ACHN (cell line): Measurements from ENCODE around the gene DNAJC17.

ENCODE experiments used
- DNase-seq: peaks from one replicate; pipeline ENCODE4 v3.0.0-alpha.2; 2015
- in situ Hi-C: cut with HindIII; loops from 2 replicates; pipeline ENCODE4 v1.10.0; 2017; ENCODE audit warnings: low sequenced_read_pairs, low pct_ligation_motif_present, low pct_unique_long_range_greater_than_20kb

DNAJC17 gene

DNA sequence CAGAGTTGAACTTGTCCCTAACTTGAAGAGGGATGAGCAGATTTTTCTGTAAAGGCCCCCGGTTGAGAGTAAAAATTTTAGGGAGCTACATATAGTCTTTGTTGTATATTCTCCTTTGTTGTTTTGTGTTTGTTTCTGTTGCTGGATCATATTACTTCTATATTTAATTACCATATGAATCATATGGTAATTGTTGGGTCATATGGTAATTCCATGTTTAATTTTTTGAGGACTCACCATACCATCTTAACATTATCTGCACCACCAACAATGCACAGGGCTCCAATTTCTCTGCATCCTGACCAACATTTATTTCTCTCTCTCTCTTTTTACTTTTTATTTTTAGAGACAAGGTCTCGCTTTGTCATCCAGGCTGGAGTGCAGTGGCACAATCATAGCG is 7.8 kb downstream of the DNAJC17 start:
- DNase-seq, result no peak
- in situ Hi-C loops, result no loop called here

DNA sequence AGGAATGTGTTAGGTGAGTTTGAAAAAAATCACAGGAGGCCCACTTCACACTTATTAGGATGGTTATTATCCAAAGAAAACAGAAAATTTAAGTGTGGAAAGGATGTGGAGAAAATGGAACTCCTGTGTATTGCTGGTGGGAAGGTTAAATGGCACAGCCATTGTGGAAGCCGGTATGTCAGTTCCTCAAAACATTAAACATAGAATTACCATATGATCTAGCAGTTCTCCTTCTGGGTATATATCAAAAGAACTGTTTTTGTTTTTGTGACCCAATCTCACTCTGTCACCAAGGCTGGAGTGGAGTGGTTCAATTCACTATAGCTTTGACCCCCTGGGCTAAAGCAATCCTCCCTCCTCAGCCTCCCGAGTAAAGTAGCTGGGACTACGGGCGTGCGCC is 10.8 kb downstream of the DNAJC17 start:
- no peak for DNase-seq
- in situ Hi-C loops, result no loop called here

DNA sequence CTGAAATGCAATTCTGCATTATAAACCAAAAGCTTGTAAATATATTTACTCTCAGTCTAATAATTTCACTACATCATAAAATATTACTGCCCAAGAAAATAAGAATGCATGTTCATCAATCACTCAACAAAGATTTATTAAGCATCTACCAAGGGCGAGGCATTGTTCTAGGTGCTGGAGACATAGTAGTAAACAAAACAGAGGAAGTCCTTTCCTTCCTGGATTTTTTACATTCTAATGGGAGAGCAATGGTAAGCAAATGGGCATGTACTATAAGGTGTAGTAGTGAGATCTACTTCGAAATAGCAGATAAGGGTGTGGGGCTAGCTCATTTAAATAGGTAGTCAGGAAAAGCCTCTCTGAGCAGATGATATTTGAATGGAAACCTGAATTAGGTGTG is 11.2 kb downstream of the DNAJC17 start:
- no peak for DNase-seq
- in situ Hi-C loops, result no loop called here

DNA sequence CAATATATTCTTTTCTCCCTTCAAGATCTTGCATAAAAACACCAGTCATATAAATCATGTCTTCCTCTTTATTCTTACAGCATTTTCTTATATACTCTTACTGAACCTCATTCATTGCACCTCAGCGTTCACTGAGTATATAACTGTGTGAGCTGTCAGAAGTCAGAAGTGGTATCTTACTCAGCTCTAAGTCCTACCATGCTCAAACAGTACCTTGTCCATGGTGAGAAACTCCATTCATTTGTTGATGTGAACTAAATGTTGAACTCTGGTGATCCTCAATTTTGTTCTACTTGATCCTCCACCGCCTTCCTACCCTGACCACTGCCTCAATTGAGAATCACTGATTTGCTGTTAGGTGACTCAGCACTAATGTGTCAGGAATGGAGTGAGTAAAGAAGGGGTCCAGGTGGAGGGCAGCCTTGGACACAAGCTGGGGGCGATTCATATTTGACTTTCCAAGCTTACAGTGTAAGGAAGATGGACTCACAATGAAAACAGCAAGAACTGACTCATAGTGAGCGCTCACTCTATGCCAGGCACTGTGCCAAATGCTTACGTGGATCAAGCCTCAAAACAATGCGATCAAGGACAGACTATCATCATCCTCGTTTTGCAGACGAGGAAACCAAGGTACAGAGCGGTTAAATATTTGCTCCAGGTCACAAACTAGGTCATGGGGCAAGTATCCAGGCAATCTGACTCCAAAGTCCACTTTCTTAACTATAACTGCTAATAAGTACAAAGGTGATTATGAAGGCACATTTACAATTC is 13.9 kb downstream of the DNAJC17 start:
- peak; percentile 78 for DNase-seq
- in situ Hi-C loops, result no loop called here

DNA sequence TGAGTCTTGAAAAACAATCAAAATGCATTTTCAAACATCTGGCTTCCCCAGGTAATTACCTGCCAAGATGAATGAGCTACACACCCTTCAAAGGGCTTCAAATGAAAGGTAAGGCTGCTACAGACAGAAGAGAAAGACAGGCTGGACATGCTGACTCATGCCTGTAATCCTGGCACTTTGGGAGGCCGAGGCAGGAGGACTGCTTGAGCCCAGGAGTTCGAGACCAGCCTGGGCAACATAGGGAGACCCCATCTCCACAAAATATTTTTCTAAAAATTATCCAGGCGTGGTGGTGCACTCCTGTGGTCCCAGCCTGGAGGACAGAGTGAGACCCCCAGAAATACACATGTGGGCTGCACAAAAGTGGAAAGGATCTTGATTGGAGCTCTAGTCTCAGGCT is 14.9 kb downstream of the DNAJC17 start:
- no peak for DNase-seq
- in situ Hi-C loops, result no loop called here

DNA sequence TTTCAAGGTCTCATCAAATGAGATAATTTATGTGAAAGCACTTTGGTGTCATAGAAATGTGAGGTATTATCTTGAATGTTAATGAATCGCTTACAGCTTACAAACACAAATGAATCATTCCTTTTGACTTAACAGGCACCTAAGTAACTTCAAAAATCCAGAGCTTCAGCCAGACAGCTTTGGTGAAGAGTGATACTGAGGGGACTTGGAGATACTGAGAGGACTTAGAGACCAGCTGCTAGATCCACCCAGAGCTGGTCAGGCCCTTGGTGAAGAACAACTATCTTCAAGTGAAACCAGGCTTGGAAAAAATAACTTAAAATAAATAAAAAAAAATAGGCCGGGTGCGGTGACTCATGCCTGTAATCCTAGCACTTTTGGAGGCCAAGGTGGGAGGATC is 16.6 kb downstream of the DNAJC17 start:
- no peak for DNase-seq

DNA sequence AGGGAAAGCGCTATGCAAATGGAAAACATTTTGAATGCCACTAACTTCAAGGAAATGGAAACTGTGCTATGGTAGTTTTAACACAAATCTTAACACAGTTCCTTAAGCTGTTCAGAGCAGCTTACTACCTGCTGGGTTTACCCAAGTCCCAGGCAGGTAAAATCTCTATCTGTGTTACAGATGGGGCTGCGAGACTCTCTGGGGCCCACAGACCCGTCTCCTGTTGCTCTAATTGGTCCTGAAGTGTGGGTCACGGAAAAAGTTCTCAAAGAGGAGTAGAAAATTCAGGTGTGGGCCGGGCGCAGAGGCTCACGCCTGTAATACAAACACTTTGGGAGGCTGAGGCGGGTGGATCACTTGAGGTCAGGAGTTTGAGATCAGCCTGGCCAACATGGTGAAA is 17.3 kb downstream of the DNAJC17 start:
- no peak for DNase-seq
- in situ Hi-C loops, result no loop called here

More for the DNA sequence above, 16.6 kb downstream of the DNAJC17 start:
- in situ Hi-C loops, result no loop called here

DNA sequence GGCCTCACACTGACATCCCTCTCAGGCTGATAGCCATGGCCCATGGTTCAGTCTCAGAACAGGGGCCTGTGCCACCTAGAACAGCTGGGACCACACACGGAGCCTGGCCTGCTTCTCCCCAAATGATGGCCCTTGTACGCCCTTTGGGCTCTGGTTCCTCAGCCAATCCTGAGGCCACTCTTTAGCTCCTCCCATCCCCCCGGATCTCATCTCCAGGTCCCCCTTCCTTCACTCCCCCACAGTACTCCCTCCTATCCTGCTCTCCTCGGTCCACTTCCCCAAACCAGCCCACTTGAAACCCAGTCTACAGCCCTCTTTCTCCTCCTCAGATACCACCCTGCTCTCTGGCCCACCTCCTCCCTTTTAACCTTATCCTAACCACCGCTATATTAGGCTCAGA is 18.2 kb downstream of the DNAJC17 start:
- no peak for DNase-seq
- in situ Hi-C loops, result no loop called here

DNA sequence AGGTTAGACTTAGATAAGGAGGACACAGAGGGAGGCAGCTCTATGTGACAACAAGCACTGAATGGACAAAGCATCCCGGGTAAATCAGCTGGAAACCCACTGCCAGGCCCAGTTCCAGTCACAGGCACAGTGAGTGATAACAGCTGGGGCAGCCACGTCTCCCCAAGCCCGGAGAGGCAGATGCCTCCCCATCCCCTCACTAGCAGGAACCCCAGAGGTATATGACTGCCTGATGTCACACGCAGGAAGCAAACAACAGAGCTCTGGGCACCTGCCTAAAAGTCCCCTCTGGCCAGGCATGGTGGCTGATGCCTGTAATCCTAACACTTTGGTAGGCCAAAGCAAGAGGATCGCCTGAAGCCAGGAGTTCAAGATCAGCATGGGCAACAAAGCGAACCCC is 19.3 kb downstream of the DNAJC17 start:
- no peak for DNase-seq
- in situ Hi-C loops, result no loop called here

DNA sequence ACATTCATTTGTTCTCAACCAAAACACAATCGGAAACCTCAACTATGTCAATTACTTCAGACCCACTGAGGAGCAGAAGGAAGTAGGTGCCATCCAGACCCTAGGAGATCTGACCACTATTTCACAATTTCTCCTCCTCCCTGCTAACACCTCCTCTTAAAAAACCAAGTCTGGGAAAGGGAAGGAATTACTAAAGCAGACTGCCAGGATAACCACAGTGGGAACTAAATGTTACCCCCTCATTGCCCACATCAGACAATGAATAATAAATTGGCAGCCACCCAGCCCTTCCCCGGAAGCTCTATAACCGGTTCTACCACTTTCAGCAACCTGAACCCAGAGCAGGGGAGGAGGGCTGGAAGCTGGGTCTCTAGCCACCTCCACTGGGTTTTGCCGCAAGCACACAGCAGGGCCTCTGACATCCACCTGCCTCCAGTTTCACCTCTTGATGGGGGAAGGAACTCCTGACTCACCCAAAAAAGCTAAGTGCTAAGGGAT is 19.9 kb downstream of the DNAJC17 start:
- DNase-seq, result peak; percentile 76
- in situ Hi-C loops, result no loop called here

DNA sequence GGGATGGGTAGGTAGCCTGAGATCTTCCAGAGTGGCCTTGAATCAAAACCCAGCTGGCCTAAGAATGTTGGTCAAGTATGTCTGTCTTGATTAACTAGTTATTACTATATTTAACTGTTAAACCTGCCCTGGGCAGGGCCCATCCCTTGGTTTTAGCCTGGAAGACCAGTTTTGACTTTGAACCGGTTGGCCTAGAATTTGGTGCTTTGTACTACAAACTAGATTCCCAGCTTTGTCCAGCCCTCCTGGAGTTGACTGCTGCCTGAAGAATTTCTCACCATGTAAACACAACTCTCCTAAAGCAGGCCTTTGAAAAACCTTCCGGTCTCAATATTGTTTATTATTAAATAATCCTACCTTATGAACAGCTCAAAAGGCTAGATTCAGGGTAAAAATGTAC is 21.5 kb downstream of the DNAJC17 start:
- in situ Hi-C loops, result no loop called here
- DNase-seq, result no peak

DNA sequence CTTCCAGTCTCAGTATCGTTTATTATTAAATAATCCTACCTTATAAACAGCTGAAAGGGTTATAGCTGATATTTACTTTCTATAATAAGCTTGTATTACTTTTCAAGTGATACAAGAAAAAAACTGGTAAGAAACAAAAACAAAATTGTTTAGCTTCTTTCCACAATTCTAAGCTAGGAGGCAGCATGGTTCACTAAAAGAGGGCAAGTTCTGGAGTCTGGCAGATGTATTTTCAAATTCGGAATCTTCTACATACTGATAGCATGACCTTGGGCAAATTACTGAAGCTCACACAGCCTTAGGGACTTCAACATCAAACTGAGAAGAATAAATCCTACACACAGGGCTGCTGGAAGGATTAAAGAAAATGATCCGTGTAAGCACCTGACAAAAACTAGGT is 22.1 kb downstream of the DNAJC17 start:
- in situ Hi-C loops, result no loop called here
- DNase-seq, result no peak

DNA sequence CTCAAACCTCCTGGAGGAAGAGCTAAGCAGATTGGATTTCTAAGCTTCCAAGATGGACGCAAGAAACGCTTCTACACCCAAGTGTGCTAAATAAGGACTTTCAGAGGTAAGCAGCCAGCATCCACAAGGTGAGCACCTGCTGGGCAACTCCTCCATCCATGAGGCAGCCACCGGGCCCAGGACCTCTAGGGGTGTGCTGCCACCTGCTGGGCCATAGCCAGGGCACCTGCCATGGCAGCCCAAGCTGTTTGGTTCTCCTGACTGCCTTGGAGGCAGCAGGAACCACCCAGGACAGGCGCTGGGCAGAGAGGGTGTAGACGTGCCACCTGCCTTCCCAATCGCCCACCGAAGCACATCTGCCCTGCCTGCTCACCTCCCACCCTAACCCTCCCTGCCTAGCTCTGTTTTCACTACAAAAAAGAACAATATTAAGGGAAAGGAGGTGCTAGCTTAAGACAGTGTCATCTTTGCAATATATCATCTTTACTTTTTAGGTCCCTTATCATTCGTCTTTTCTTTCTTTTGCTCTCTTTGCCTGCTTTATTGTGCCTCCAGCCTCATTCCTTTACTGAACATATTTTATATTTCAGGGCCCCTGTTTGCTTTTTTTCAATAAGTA is 24.6 kb downstream of the DNAJC17 start:
- in situ Hi-C loops, result no loop called here
- peak; percentile 61 for DNase-seq

DNA sequence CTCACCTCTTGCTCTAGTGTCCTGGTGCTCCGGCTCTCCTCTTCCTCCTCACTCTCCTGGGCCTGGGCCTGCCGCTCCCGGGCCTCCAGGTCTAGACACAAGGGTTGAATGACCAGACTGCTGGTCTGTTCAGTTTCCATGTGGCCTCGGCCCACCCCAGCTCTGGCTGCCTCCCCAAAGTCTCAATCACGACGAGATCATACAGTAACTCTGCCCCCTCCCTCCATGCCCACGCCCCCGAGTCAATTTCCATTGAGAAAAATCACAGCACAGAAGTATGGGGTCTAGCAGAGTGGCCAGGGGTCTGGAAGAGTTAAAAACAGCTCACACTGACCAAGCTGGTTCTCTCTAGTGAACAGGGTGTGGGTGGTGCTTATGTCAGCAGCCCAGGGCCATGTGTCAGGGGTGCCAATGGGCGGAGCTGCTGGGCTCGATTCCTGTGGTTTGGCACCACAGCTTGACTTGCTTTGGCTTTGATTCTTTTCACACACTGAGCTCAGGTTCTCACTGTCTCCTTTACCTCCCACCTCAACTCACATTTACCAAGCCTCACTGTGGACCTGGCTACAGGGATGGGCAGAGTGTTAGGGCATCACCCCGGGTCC is 30.6 kb downstream of the DNAJC17 start:
- peak; percentile 75 for DNase-seq
- in situ Hi-C loops, result no loop called here

DNA sequence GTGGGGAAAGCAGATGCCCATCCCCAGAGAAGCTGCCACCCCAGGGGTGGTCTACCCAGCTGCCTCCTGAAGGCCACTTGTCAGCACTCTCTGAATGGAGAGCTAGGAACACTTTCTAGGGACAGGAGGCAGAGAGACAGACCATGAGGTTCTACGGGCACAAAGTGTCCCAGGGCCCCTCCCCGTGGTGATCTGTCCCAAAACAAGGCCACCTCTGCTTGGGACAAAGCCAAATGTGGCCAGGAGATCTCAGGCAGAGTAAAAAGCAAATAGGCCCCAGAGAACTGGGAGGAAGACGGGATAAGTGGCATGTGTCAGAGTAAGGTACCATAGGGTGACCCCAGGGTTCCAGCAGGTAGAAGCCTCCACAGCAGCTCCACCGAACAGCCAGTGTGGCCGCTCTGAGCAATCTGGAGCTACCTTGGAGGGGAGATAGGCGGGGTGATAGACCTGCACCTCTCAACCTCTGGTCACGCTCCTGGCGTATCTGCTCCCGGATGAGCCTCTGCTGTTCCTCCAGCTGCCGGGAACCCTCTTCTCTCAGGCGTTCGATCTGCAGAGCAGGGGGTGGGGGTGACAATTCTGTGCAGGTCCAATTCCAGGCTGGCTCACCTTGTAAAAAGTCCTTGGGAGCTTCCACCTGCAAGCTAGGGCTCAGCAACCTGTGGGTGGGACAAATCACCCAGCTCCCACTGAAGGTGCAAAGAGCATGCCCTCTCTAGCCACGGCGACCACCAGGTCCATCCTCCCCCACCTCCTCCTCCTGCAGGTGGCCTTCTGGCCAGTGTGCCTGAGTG is 31.3 kb downstream of the DNAJC17 start:
- in situ Hi-C loops, result no loop called here
- DNase-seq, result no peak

DNA sequence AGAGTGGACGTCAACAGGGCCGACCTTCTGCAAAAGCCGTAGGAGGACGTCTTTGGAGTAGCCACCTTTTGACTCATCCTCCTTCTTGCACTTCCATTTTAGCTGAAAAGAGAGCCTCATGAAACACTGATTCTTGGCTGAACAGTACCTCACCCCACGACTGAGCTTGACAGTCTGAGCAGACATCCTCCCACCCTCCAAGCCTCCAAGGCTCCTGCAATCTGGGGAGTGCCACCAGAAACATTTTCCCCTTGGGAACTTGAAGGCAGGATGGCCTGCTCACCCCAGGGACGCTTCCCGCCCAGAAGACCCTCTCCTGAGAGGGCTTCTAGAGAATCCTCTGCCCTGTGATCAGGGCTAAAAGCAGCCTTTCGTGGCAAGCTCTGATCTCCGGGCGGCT is 32.3 kb downstream of the DNAJC17 start:
- DNase-seq, result no peak
- in situ Hi-C loops, result no loop called here

DNA sequence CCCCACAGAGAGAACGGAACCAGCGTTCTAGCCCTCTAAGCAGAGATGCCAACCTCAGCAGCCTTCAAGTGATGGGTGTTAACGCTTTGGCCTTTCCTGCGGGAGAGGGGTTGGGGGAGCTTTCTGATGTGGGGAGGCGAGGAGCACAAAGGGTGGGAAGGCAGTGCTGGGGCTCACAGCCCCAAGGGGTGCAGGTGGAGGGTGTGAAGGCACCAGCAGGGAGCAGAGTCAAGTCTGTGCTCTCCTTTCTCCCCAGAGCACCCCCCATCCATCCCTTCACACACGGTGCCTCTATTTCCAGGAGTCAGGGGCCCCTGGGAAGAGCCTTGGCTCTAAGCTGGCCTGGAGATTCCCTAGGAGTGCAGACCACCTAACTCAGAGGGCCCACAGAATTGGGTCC is 33.4 kb downstream of the DNAJC17 start:
- in situ Hi-C loops, result no loop called here
- DNase-seq, result no peak

DNA sequence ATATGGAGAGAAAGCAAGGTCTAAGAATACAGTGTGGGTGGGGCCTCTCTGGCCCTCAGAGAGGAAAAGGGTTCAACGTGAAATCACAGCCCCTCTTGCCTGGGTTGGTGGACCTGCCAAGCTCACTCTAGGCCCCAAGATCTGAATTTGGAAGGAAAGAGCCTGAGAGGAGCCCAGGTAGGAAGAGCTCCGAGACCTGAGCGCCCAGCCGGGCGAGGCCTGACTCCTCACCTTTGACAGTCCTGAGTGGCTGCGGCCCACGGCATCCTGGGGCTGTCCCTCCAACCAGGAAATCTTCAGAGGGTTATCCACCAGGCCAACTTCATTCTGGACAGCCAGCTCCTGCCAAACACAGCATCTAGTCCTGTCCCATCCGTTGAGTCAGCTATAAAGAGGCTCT is 33.8 kb downstream of the DNAJC17 start:
- no peak for DNase-seq
- in situ Hi-C loops, result no loop called here

DNA sequence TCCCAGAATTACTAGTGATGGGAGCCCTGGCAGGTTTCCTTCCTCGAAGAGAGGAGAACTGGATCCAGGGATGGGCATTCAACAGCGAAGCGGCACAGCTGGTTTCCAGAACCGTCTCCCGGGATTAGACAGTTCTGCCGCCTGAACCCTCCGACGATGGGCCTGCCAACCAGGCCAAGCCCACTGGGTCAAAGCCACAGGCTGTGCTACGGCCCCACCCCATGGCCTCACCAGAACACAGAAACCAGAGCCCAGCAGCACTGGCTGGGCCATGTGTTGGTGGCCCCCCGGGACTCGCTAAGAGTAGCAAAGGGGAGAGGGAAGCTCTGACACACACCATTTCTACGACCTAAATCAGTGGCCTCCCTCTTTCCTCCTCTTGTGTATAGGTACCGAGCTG is 35.3 kb downstream of the DNAJC17 start:
- in situ Hi-C loops, result no loop called here
- no peak for DNase-seq
